HG03442 (cell line): ENCODE data around the gene CLK3.

ENCODE experiments used
- ATAC-seq: cut with Tn5 transposase; IDR thresholded peaks from one replicate; pipeline ENCODE4 v1.9.1; 2021; ENCODE audit warnings: mild to moderate bottlenecking, moderate library complexity; ENCODE audit not compliant: unreplicated experiment

Gene CLK3

DNA sequence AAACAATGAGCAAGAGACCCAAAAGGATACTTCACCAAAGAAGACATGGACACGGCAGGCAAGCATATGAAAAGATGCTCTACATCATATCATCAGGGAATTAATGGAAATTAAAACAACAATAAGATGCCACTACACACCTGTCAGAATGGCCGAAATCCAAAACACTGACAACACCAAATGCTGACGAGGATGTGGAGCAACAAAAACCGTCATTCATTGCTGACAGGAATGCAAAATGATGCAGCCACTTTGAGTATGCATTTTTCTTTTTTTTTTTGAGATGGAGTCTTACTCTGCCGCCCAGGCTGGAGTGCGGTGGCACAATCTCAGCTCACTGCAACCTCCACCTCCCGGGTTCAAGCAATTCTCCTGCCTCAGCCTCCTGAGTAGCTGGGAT is 61.2 kb downstream of the CLK3 start:
- no peak for ATAC-seq
